Liver (tissue), 9 donors: ENCODE results near the gene SKA3. TPM values are rescaled to one million over a fixed set of nuclear protein-coding genes. Genes with fewer than 3 reads are reported as not detected.

Source experiments
- DNase-seq: peaks from one replicate; pipeline ENCODE4 v3.0.0-alpha.2; 2017; ENCODE audit warnings: low spot score
- H3K27ac ChIP-seq, 2 donors: one replicate each; pipeline ENCODE4 v1.7.0; 2013; ENCODE audit warnings: inconsistent platforms in 2 of 2, low read length in 2 of 2, control low read depth in 1 of 2, low read depth in 1 of 2, mild to moderate bottlenecking in 1 of 2
- H3K27me3 ChIP-seq, 4 donors: one replicate each; pipeline versions ENCODE4 v1.6.1 to v1.7.0; 2013; ENCODE audit warnings: low read length in 3 of 4, inconsistent platforms in 1 of 4, mild to moderate bottlenecking in 1 of 4, moderate library complexity in 1 of 4; ENCODE audit not compliant: control insufficient read depth in 4 of 4, insufficient read depth in 4 of 4
- H3K36me3 ChIP-seq, 4 donors: one replicate each; pipeline versions ENCODE4 v1.6.1 to v1.7.0; 2013; ENCODE audit warnings: low read length in 3 of 4, mild to moderate bottlenecking in 3 of 4, low read depth in 1 of 4, moderate library complexity in 1 of 4; ENCODE audit not compliant: control insufficient read depth in 4 of 4, insufficient read depth in 3 of 4
- H3K4me1 ChIP-seq, 4 donors: one replicate each; pipeline versions ENCODE4 v1.6.1 to v1.7.0; 2013; ENCODE audit warnings: low read length in 3 of 4, mild to moderate bottlenecking in 3 of 4, moderate library complexity in 1 of 4; ENCODE audit not compliant: control insufficient read depth in 4 of 4, insufficient read depth in 4 of 4
- H3K4me3 ChIP-seq, 3 donors: one replicate each; pipeline versions ENCODE4 v1.6.1 to v1.7.0; 2013; ENCODE audit warnings: low read length in 3 of 3, control low read depth in 1 of 3, low read depth in 1 of 3, mild to moderate bottlenecking in 1 of 3
- H3K9ac ChIP-seq, 2 donors: one replicate each; pipeline ENCODE4 v1.7.0; 2013; ENCODE audit warnings: low read length in 2 of 2, mild to moderate bottlenecking in 2 of 2, moderate library complexity in 2 of 2, control low read depth in 1 of 2, low read depth in 1 of 2
- H3K9me3 ChIP-seq, 4 donors: one replicate each; pipeline versions ENCODE4 v1.6.1 to v1.7.0; 2013; ENCODE audit warnings: low read length in 3 of 4; ENCODE audit not compliant: control insufficient read depth in 4 of 4
- EGR1 ChIP-seq, 2 donors: IDR thresholded peaks; 2 replicates each; pipeline ENCODE4 v1.6.1; 2016 to 2018; ENCODE audit warnings: antibody characterized with exemption in 2 of 2, low read depth in 2 of 2
- FOXA1 ChIP-seq: IDR thresholded peaks from 2 replicates; pipeline ENCODE4 v1.6.1; 2016; ENCODE audit warnings: antibody characterized with exemption
- FOXA2 ChIP-seq: IDR thresholded peaks from 2 replicates; pipeline ENCODE4 v1.6.1; 2016; ENCODE audit warnings: antibody characterized with exemption
- GABPA ChIP-seq, 2 donors: IDR thresholded peaks in 1 of 2; conservative IDR thresholded peaks in 1 of 2; 2 replicates each; pipeline ENCODE4 v1.6.1; 2016; ENCODE audit warnings: antibody characterized with exemption in 2 of 2, mild to moderate bottlenecking in 1 of 2, moderate library complexity in 1 of 2
- HNF4A ChIP-seq, 2 donors: conservative IDR thresholded peaks; 2 replicates each; pipeline ENCODE4 v1.6.1; 2016; ENCODE audit warnings: antibody characterized with exemption in 2 of 2, mild to moderate bottlenecking in 2 of 2
- HNF4G ChIP-seq: IDR thresholded peaks from 2 replicates; pipeline ENCODE4 v1.6.1; 2016; ENCODE audit warnings: antibody characterized with exemption
- JUND ChIP-seq, 2 donors: IDR thresholded peaks; 2 replicates each; pipeline ENCODE4 v1.6.1; 2016; ENCODE audit warnings: antibody characterized with exemption in 2 of 2
- NR2F2 ChIP-seq: IDR thresholded peaks from 2 replicates; pipeline ENCODE4 v1.6.1; 2016; ENCODE audit warnings: antibody characterized with exemption
- RAD21 ChIP-seq, 2 donors: IDR thresholded peaks; 2 replicates each; pipeline ENCODE4 v1.6.1; 2016; ENCODE audit warnings: antibody characterized with exemption in 2 of 2, mild to moderate bottlenecking in 2 of 2
- REST ChIP-seq: IDR thresholded peaks from 2 replicates; pipeline ENCODE4 v1.6.1; 2016; ENCODE audit warnings: antibody characterized with exemption, mild to moderate bottlenecking
- RXRA ChIP-seq, 2 donors: IDR thresholded peaks; 2 replicates each; pipeline ENCODE4 v1.6.1; 2017 to 2018; ENCODE audit warnings: antibody characterized with exemption in 2 of 2, mild to moderate bottlenecking in 1 of 2
- SP1 ChIP-seq: IDR thresholded peaks from 2 replicates; pipeline ENCODE4 v1.6.1; 2018; ENCODE audit warnings: antibody characterized with exemption, mild to moderate bottlenecking
- TAF1 ChIP-seq: conservative IDR thresholded peaks from 2 replicates; pipeline ENCODE4 v1.6.1; 2016; ENCODE audit warnings: antibody characterized with exemption, mild to moderate bottlenecking
- YY1 ChIP-seq: IDR thresholded peaks from 2 replicates; pipeline ENCODE4 v1.6.1; 2016; ENCODE audit warnings: antibody characterized with exemption, mild to moderate bottlenecking
- WGBS: extraction: QIAGEN DNeasy Blood & Tissue Kit; methylation state at CpG from one replicate; pipeline ENCODE4 v1.1.7; 2013; 5-methylcytosine and 5-hydroxymethylcytosine counted together
- polyA plus RNA-seq, 2 donors: library from polyadenylated mRNA; stranded (reverse) in 1 of 2; unstranded in 1 of 2; fragments of 200-250 nt in 1 of 2; fragments of >200 nt in 1 of 2; fragmentation: Nextera tagmentation in 1 of 2; extraction: Ambion mirVana in 1 of 2; gene quantifications; one replicate each; pipeline versions ENCODE4 v1.2.1 to v1.2.3, GENCODE V29; 2013 to 2015
- total RNA-seq, 2 donors: library from RNA; depleted of rRNA; stranded (reverse); fragments of >200 nt; gene quantifications; one replicate each; pipeline ENCODE4 v1.2.3, GENCODE V29; 2014
- TF ChIP-seq, protein P1 (sequence below): IDR thresholded peaks from 2 replicates; pipeline ENCODE4 v1.6.1; 2016; ENCODE audit warnings: antibody characterized with exemption
- TF ChIP-seq, protein P2 (sequence below): IDR thresholded peaks from 2 replicates; pipeline ENCODE4 v1.6.1; 2016; ENCODE audit warnings: antibody characterized with exemption
- TF ChIP-seq, protein P3 (sequence below): IDR thresholded peaks from 2 replicates; pipeline ENCODE4 v1.6.1; 2016; ENCODE audit warnings: antibody characterized with exemption
- TF ChIP-seq, protein P4 (sequence below): fragments of 150-350 bp; IDR thresholded peaks from 2 replicates; pipeline ENCODE4 v1.5.1; 2017; ENCODE audit warnings: improper control_type of control experiment, low read depth, low read length; ENCODE audit not compliant: missing input control
- donor health status: healthy.
- donor health status: healthy.
- donor health status: healthy.
- donor health status: healthy.
- donor health status: healthy.

The SKA3 gene
- total and polyA plus RNA-seq, 4 donors = under 0.01 to 4.9 (median 0.52) TPM

GRCh38 chr13:21119526-21119925 lies 56.8 kb downstream of the SKA3 start:
- TF ChIP-seq, protein P1, sequence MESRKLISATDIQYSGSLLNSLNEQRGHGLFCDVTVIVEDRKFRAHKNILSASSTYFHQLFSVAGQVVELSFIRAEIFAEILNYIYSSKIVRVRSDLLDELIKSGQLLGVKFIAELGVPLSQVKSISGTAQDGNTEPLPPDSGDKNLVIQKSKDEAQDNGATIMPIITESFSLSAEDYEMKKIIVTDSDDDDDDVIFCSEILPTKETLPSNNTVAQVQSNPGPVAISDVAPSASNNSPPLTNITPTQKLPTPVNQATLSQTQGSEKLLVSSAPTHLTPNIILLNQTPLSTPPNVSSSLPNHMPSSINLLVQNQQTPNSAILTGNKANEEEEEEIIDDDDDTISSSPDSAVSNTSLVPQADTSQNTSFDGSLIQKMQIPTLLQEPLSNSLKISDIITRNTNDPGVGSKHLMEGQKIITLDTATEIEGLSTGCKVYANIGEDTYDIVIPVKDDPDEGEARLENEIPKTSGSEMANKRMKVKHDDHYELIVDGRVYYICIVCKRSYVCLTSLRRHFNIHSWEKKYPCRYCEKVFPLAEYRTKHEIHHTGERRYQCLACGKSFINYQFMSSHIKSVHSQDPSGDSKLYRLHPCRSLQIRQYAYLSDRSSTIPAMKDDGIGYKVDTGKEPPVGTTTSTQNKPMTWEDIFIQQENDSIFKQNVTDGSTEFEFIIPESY = no peak
- TF ChIP-seq, protein P2, sequence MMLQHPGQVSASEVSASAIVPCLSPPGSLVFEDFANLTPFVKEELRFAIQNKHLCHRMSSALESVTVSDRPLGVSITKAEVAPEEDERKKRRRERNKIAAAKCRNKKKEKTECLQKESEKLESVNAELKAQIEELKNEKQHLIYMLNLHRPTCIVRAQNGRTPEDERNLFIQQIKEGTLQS = no peak
- no peak for TF ChIP-seq NR2F2
- TF ChIP-seq SP1 = no peak
- no peak for TF ChIP-seq HNF4A (conservative IDR thresholded peaks at IDR 0.05)
- no peak for TF ChIP-seq RAD21 (IDR thresholded peaks at IDR 0.05)
- TF ChIP-seq JUND (IDR thresholded peaks at IDR 0.05) = no peak
- TF ChIP-seq RXRA (IDR thresholded peaks at IDR 0.05) = no peak
- no peak for TF ChIP-seq EGR1 (IDR thresholded peaks at IDR 0.05; ENCODE audit: low read depth in 2 of 2)
- no peak for TF ChIP-seq GABPA (IDR thresholded peaks at IDR 0.05 in 1 of 2, conservative IDR thresholded peaks at IDR 0.05 in 1 of 2)
- TF ChIP-seq HNF4G = no peak
- TF ChIP-seq REST = no peak
- TF ChIP-seq, protein P3, sequence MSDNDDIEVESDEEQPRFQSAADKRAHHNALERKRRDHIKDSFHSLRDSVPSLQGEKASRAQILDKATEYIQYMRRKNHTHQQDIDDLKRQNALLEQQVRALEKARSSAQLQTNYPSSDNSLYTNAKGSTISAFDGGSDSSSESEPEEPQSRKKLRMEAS = no peak
- TF ChIP-seq YY1 = no peak
- no peak for TF ChIP-seq FOXA2
- TF ChIP-seq FOXA1 = no peak
- TF ChIP-seq TAF1 = no peak
- TF ChIP-seq, protein P4, sequence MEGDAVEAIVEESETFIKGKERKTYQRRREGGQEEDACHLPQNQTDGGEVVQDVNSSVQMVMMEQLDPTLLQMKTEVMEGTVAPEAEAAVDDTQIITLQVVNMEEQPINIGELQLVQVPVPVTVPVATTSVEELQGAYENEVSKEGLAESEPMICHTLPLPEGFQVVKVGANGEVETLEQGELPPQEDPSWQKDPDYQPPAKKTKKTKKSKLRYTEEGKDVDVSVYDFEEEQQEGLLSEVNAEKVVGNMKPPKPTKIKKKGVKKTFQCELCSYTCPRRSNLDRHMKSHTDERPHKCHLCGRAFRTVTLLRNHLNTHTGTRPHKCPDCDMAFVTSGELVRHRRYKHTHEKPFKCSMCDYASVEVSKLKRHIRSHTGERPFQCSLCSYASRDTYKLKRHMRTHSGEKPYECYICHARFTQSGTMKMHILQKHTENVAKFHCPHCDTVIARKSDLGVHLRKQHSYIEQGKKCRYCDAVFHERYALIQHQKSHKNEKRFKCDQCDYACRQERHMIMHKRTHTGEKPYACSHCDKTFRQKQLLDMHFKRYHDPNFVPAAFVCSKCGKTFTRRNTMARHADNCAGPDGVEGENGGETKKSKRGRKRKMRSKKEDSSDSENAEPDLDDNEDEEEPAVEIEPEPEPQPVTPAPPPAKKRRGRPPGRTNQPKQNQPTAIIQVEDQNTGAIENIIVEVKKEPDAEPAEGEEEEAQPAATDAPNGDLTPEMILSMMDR = no peak
- Histone ChIP-seq H3K9ac (no peak overlapping the region), H3K27ac (no peak overlapping the region), H3K36me3 (no peaks in the 10 kb centered on the region), H3K9me3 (no peaks in the 10 kb centered on the region), H3K4me1 (no peaks in the 10 kb centered on the region), H3K27me3 (no peaks in the 10 kb centered on the region), H3K4me3 (no peak overlapping the region)
- DNase-seq = no peak
- 88% methylated on average over 2 of the region's 2 CpGs for WGBS
